MM.1S (cell line): ENCODE results near the gene RNFT2.

Source experiments
- EZH2phosphoT487 ChIP-seq: fragments of 300-600 bp; sonication (generic); IDR thresholded peaks from 2 replicates; pipeline ENCODE4 v1.6.1; 2018; ENCODE audit warnings: antibody characterized with exemption, low read length
- TF ChIP-seq, protein P1 (sequence below): fragments of 300-600 bp; sonication (generic); IDR thresholded peaks from 2 replicates; pipeline ENCODE4 v1.5.1; 2016; ENCODE audit warnings: antibody characterized with exemption, low read length, mixed read lengths

DNA sequence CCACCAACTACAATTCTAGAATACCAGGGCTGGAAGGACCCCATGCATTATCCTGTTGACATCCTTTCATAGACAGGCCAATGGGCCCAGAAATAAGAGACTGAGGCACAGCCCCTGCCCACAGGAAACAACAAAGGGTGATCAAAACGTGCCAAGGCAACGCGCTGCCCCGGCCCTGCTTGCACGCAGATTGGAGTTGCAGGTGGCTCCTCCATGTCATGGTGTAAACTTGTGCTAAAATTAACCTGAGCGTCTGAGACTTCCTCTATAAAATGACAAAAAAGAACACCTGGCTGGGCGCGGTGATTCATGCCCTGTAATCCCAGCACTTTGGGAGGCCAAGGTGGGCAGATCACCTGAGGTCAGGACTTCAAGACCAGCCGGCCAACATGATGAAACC, 30.4 kb upstream of the RNFT2 start:
- TF ChIP-seq, protein P1, sequence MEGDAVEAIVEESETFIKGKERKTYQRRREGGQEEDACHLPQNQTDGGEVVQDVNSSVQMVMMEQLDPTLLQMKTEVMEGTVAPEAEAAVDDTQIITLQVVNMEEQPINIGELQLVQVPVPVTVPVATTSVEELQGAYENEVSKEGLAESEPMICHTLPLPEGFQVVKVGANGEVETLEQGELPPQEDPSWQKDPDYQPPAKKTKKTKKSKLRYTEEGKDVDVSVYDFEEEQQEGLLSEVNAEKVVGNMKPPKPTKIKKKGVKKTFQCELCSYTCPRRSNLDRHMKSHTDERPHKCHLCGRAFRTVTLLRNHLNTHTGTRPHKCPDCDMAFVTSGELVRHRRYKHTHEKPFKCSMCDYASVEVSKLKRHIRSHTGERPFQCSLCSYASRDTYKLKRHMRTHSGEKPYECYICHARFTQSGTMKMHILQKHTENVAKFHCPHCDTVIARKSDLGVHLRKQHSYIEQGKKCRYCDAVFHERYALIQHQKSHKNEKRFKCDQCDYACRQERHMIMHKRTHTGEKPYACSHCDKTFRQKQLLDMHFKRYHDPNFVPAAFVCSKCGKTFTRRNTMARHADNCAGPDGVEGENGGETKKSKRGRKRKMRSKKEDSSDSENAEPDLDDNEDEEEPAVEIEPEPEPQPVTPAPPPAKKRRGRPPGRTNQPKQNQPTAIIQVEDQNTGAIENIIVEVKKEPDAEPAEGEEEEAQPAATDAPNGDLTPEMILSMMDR = no peak
- no peak for TF ChIP-seq EZH2phosphoT487
